DMS53 (cell line): ENCODE measurements around the gene CDHR5.

ENCODE experiments used
- DNase-seq: peaks from one replicate; lab custom pipeline; 2025; lab: John Stamatoyannopoulos, UW

The CDHR5 gene

GRCh38 chr11:567011-567628, 57.6 kb downstream of the CDHR5 start:
- DNase-seq = no peak
